ENCODE measurements around the gene ZDHHC6.
A peak's percentile ranks its signal among the peaks of the same experiment; 100 is the strongest.
"Not testable (repeated sequence)": the region's sequence is repeated elsewhere in the genome, so short reads cannot be mapped to it uniquely, and the experiment has no call there.

Gene ZDHHC6

DNA sequence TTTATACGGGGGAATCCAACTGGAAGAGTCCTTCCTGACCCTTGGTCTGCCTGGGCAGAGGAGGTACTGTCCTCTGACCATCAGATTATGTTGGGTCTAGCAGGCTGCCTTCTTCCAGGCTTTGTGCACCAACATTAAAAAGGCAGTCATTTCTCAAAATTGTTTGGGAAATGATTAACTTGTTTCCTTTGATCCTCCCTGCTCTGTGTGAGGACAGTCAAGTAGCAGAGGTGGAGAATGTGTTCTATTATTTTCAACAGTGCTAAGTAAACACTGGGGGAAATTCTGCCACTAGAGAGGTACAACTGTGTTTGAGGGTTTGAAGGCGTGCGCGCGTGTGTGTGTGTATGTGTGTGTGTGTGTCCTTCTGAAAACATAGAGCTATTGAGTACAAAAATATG is 52.2 kb downstream of the ZDHHC6 start:
- H3K4me3 ChIP-seq (ENCODE audit: low read length): no peak overlapping the region
- TF ChIP-seq CTCF (IDR thresholded peaks at IDR 0.05; ENCODE audit: insufficient read depth, low read depth, low read length, missing control alignments): no peak
- no peak for DNase-seq (ENCODE audit: low read depth)

DNA sequence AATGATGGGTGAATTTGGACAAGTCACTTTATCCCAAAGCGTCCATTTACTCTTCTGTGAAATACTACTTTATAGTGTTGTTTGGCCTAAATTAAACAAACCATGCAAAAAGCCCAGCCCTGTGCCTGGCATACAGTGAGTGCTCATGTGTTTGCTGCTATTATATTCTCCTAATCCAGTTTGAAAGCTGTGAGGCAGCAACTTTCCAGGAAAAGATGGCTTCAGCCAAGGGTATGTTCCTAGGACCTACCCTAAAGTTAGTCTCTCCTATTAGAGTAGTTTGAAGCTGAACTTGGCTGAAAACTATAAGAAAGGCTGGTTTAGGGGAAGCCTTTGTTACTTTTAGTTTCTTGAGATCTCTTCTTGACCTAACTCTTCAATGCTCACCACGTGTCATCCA is 52.9 kb downstream of the ZDHHC6 start:
- no peak for DNase-seq (ENCODE audit: low read depth)
- TF ChIP-seq CTCF (IDR thresholded peaks at IDR 0.05; ENCODE audit: insufficient read depth, low read depth, low read length, missing control alignments): no peak
- no peak overlapping the region for H3K4me3 ChIP-seq (ENCODE audit: low read length)

GRCh38 chr10:112393341-112393740 is 53.4 kb downstream of the ZDHHC6 start:
- H3K4me3 ChIP-seq (ENCODE audit: low read length): no peak overlapping the region
- no peak for TF ChIP-seq CTCF (IDR thresholded peaks at IDR 0.05; ENCODE audit: insufficient read depth, low read depth, low read length, missing control alignments)
- DNase-seq (ENCODE audit: low read depth): no peak

- no peak overlapping the region for H3K4me3 ChIP-seq (ENCODE audit: low read length)
- TF ChIP-seq CTCF (IDR thresholded peaks at IDR 0.05; ENCODE audit: insufficient read depth, low read depth, low read length, missing control alignments): no peak
- no peak for DNase-seq (ENCODE audit: low read depth)
These were observed 56.5 kb downstream of the ZDHHC6 start for GRCh38 chr10:112390125-112390703.

DNA sequence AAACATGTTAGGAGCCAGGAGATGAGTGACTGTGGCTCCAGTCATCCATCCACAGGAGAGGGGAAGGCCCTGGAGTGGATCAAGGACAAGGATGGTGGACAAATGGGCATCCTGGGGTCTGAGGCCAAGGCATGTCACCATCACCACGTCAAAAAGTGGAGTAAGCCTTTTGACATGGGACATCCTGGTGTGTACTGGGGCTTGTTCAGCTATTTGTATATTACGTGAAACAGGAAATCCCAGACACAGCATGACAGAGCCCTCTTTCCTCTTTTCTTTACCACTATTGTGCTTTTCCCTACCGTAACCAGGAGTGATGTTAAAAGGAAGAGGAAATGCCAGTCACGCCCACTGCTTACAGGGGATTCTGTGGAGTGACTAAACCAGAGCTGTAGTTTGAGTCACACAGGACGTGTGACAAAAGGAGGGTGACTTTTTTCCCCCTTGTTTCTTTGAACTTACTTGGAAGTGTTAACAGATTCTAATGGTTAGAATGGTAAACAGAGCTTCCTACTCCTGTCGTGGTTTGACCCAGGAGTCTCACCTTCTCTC is 57.4 kb downstream of the ZDHHC6 start:
- TF ChIP-seq CTCF (IDR thresholded peaks at IDR 0.05; ENCODE audit: insufficient read depth, low read depth, low read length, missing control alignments): no peak
- no peak overlapping the region for H3K4me3 ChIP-seq (ENCODE audit: low read length)
- peak; percentile 73 for DNase-seq (ENCODE audit: low read depth)

- no peak for TF ChIP-seq CTCF (IDR thresholded peaks at IDR 0.05; ENCODE audit: insufficient read depth, low read depth, low read length, missing control alignments)
- DNase-seq (ENCODE audit: low read depth): no peak
- no peak overlapping the region for H3K4me3 ChIP-seq (ENCODE audit: low read length)
These were observed 58.2 kb downstream of the ZDHHC6 start for GRCh38 chr10:112388548-112388947.

DNA sequence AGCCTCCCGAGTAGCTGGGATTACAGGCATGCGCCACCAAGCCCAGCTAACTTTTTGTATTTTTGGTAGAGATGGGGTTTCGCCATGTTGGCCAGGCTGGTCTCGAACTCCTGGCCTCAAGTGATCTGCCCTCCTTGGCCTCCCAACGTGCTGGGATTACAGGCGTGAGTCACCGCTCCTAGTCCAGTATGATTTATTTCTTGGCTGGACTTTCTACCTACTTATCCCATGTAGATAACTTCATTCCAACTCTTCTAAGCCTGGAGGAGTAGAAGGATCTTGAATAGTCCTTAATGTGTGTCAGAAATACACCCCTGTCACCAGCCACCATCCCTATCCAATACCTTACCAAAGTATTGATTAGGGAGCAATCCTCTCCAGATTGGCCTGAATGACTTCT is 58.7 kb downstream of the ZDHHC6 start:
- H3K4me3 ChIP-seq (ENCODE audit: low read length); DNase-seq (ENCODE audit: low read depth): not testable (repeated sequence)

Data from epithelial cell of esophagus (primary cell).